Fibroblast of lung (primary cell): ENCODE data around the gene BLOC1S1. TPM values are rescaled to one million over a fixed set of nuclear protein-coding genes. Genes with fewer than 3 reads are reported as not detected.
A peak's percentile ranks its signal among the peaks of the same experiment; 100 is the strongest.

ENCODE experiments used
- DNase-seq, 2 donors: peaks; one replicate each; pipeline versions ENCODE4 v3.0.0 to v3.0.0-alpha.2; 2010; ENCODE audit warnings: low read depth in 2 of 2
- H2AFZ ChIP-seq: 2 replicates; pipeline ENCODE4 v1.5.1; 2012; ENCODE audit warnings: low read length, control low read depth, inconsistent platforms
- H3K27ac ChIP-seq: 2 replicates; pipeline ENCODE4 v1.5.1; 2011; ENCODE audit warnings: low read length, control low read depth; ENCODE audit not compliant: insufficient read depth
- H3K27me3 ChIP-seq: 2 replicates; pipeline ENCODE4 v1.5.1; 2011; ENCODE audit warnings: mild to moderate bottlenecking, low read length; ENCODE audit not compliant: control insufficient read depth, insufficient read depth
- H3K36me3 ChIP-seq: 2 replicates; pipeline ENCODE4 v1.5.1; 2011; ENCODE audit warnings: low read length; ENCODE audit not compliant: control insufficient read depth, insufficient read depth
- H3K4me1 ChIP-seq: 2 replicates; pipeline ENCODE4 v1.5.1; 2011; ENCODE audit warnings: low read length; ENCODE audit not compliant: control insufficient read depth, insufficient read depth; ENCODE audit errors: extremely low read depth
- H3K4me2 ChIP-seq: 2 replicates; pipeline ENCODE4 v1.5.1; 2011; ENCODE audit warnings: low read length, control low read depth; ENCODE audit not compliant: insufficient read depth; ENCODE audit errors: extremely low read depth
- H3K4me3 ChIP-seq, 4 experiments: fragments of 200-600 bp in 1 of 4; sonication (generic) in 1 of 4; replicated peaks in 1 of 4; 2 replicates each; pipeline ENCODE4 v1.5.1; 2011 to 2016; ENCODE audit warnings: low read length in 4 of 4, low read depth in 3 of 4, mild to moderate bottlenecking in 3 of 4, control low read depth in 2 of 4, inconsistent platforms in 1 of 4, mixed read lengths in 1 of 4; ENCODE audit not compliant: insufficient read depth in 1 of 4; ENCODE audit errors: control extremely low read depth in 1 of 4
- H3K79me2 ChIP-seq: 2 replicates; pipeline ENCODE4 v1.5.1; 2012; ENCODE audit warnings: mild to moderate bottlenecking, low read length, inconsistent platforms; ENCODE audit not compliant: control insufficient read depth, insufficient read depth
- H3K9ac ChIP-seq: 2 replicates; pipeline ENCODE4 v1.5.1; 2011; ENCODE audit warnings: mild to moderate bottlenecking, low read length, control low read depth; ENCODE audit not compliant: insufficient read depth
- H3K9me3 ChIP-seq: 2 replicates; pipeline ENCODE4 v1.5.1; 2012; ENCODE audit warnings: low read depth, low read length; ENCODE audit not compliant: control insufficient read depth, insufficient read depth
- H4K20me1 ChIP-seq: 2 replicates; pipeline ENCODE4 v1.5.1; 2011; ENCODE audit warnings: low read length; ENCODE audit not compliant: control insufficient read depth, insufficient read depth; ENCODE audit errors: extremely low read depth
- CTCF ChIP-seq, 2 donors: IDR thresholded peaks in 1 of 2; conservative IDR thresholded peaks in 1 of 2; 1 replicate in 1 of 2; 2 replicates in 1 of 2; pipeline ENCODE4 v1.5.1; 2011 to 2012; ENCODE audit warnings: low read length in 2 of 2, control low read depth in 1 of 2, inconsistent platforms in 1 of 2, low read depth in 1 of 2, mild to moderate bottlenecking in 1 of 2
- EZH2 ChIP-seq: IDR thresholded peaks from 2 replicates; pipeline ENCODE4 v1.5.1; 2012; ENCODE audit warnings: low read length, control low read depth, mild to moderate bottlenecking; ENCODE audit errors: missing control alignments
- polyA plus RNA-seq, 2 donors: library from polyadenylated mRNA; depleted of rRNA in 1 of 2; stranded (reverse) in 1 of 2; unstranded in 1 of 2; fragments of >200 nt; gene quantifications; 2 replicates each; pipeline ENCODE4 v1.2.1, GENCODE V29; 2011 to 2012; ENCODE audit warnings: missing spikeins in 1 of 2
- total RNA-seq: library from RNA; depleted of rRNA; stranded (reverse); fragments of >200 nt; gene quantifications from 2 replicates; pipeline ENCODE4 v1.2.1, GENCODE V29; 2014

BLOC1S1 gene
- total and polyA plus RNA-seq, 2 donors (not counting 1 experiment from before 2014, with no cell fraction given): 103 to 163 TPM

- no peak overlapping the region for H2AFZ ChIP-seq
- peaks cover 19% of the 10 kb centered on the region for H3K36me3 ChIP-seq
- DNase-seq: no peak
- no peaks in the 10 kb centered on the region for H4K20me1 ChIP-seq
- H3K9me3 ChIP-seq: no peaks in the 10 kb centered on the region
- H3K4me1 ChIP-seq: peaks cover 36% of the 10 kb centered on the region
- H3K79me2 ChIP-seq: peaks cover 52% of the 10 kb centered on the region
- TF ChIP-seq EZH2 (no peak), CTCF (conservative IDR thresholded peaks at IDR 0.05 in 1 of 2, IDR thresholded peaks at IDR 0.05 in 1 of 2; ENCODE audit: low read depth in 1 of 2, low read length in 2 of 2) (no peak)
- no peak overlapping the region for H3K27ac ChIP-seq
- peak overlapping the region in 3 of 4 experiments; percentile 21 to 80 (median 38) for H3K4me3 ChIP-seq
- H3K4me2 ChIP-seq: peak overlapping the region; percentile 98
- no peak overlapping the region for H3K9ac ChIP-seq
- H3K27me3 ChIP-seq: no peaks in the 10 kb centered on the region
Measured at GRCh38 chr12:55725556-55725955, 9.7 kb downstream of the BLOC1S1 start.

GRCh38 chr12:55726971-55727370 lies 11.1 kb downstream of the BLOC1S1 start:
- Histone ChIP-seq H3K27me3 (no peaks in the 10 kb centered on the region), H4K20me1 (no peaks in the 10 kb centered on the region), H3K4me3 (peak overlapping the region; percentile 80 to 93 (median 89)), H3K36me3 (peaks cover 19% of the 10 kb centered on the region), H2AFZ (no peak overlapping the region), H3K4me1 (peaks cover 30% of the 10 kb centered on the region), H3K79me2 (peaks cover 56% of the 10 kb centered on the region), H3K4me2 (peak overlapping the region; percentile 98), H3K27ac (peak overlapping the region; percentile 99), H3K9ac (peak overlapping the region; percentile 96), H3K9me3 (no peaks in the 10 kb centered on the region)
- TF ChIP-seq EZH2: no peak
- no peak for TF ChIP-seq CTCF (conservative IDR thresholded peaks at IDR 0.05 in 1 of 2, IDR thresholded peaks at IDR 0.05 in 1 of 2; ENCODE audit: low read depth in 1 of 2, low read length in 2 of 2)
- no peak for DNase-seq

GRCh38 chr12:55727643-55728185 lies 11.9 kb downstream of the BLOC1S1 start:
- Histone ChIP-seq H3K36me3 (peaks cover 19% of the 10 kb centered on the region), H3K27ac (peak overlapping the region; percentile 99), H3K79me2 (peaks cover 56% of the 10 kb centered on the region), H2AFZ (no peak overlapping the region), H3K4me1 (peaks cover 30% of the 10 kb centered on the region), H3K27me3 (no peaks in the 10 kb centered on the region), H4K20me1 (no peaks in the 10 kb centered on the region), H3K4me2 (peak overlapping the region; percentile 98), H3K9me3 (no peaks in the 10 kb centered on the region), H3K4me3 (peak overlapping the region; percentile 80 to 93 (median 89)), H3K9ac (peak overlapping the region; percentile 96)
- TF ChIP-seq EZH2 (no peak), CTCF (conservative IDR thresholded peaks at IDR 0.05 in 1 of 2, IDR thresholded peaks at IDR 0.05 in 1 of 2; ENCODE audit: low read depth in 1 of 2, low read length in 2 of 2) (no peak)
- peak; percentile 51 to 63 for DNase-seq
